ENCODE results near the gene RPS6KA2.
A peak's percentile ranks its signal among the peaks of the same experiment; 100 is the strongest.

Gene RPS6KA2

DNA sequence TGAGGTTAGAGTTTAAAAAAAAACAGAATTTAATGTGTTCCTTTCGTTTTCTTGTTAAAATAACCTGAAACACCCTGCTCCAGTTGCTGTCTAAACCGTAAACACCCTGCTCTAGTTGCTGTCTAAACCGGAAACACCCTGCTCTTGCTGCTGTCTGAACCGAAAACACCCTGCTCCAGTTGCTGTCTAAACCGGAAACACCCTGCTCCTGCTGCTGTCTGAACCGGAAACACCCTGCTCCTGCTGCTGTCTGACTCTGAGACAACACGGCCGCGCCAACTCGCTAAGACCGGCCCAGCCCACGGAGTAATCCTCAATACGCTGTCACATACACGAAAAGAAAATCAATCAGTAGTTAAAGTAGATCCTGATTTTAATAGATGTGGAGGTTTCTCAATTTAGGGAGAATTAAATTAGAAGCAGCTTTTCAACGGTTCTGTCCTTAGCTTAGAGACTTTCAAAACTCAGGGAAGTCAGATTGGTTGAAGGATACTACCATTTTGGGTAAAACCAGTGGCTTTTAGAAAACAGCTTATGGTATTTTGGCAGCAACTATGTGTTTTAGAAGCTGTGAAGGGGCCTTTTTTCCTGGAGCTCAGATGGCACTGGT is 138.9 kb downstream of the RPS6KA2 start:
- DNase-seq (ENCODE audit: low read depth, low spot score), result peak; percentile 55

DNA sequence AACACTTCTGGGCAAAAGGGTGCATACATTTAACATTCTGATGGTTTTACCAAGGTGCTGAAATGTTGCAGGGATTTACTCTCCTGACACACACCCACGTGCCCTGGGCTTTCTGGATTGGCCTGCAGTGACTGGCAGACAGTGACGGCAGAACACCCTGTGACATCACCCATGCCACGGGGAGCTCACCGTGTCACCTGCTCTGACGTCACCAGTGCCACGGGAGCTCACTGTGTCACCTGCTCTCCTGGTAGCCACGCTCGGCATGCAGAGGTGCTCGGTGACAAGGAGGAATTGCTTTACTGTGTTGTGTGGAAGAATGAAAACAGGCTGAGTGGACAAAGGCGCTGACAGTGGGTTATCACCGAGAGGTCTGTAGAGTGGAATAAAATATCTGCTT is 139.9 kb downstream of the RPS6KA2 start:
- no peak for DNase-seq (ENCODE audit: low read depth, low spot score)

DNA sequence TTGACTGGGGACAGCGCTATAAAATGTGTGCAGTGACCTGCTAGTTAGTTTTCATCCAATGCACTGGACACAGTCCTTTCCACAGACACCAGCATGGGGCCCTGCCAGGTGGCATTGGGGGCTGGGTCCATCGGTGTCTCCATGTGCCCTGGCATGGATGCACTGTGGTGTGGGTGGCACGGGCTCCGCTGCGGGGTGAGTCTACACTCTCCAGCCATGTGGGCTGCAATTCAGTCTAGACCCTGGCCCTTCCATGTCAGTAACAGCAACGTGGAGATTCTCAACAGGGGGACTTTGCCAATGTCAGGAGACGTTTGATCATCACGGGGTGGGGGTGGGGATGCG is 140.5 kb downstream of the RPS6KA2 start:
- DNase-seq (ENCODE audit: low read depth, low spot score), result no peak

DNA sequence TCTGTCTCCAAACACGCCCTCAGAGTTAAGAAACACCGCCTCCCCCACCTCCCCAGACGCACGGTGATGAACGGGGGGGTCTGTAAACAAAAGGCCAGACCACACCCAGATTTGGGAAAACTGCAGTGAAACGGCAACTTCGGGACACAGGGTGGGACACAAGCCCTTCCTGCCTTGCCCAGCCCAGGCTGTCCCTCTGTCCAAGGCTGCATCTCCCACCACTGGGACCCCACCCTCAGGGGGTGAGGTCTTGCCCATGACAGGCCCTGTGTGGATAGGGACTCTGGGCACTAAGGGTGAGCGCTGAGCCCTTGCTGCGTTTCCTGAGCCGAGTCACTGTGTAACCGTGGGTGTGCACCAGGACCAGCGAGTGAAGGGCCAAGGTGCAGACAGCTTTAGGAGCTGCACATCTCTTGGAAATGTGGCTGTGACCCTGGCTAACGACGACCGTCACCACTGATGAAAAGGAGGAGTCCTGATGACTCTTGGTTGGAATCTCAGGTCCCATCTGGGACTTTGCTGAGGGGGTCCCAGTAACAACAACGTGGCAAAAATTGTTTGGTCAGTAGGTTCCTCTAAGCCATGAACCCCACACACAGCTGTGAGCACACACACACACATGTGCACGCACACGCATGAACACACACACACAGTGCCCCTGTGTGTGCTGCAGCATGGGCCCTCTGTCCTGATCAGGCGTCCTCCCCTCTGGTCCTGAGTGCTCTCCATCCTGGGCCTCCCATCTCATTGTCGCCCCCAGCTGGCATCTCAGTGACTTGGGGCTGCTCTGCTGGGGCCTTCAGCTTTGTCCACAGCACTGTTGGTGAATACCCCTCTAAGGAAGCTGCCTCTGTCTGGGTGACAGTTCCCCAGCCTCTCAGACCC is 141.2 kb downstream of the RPS6KA2 start:
- DNase-seq (ENCODE audit: low read depth, low spot score), result no peak

DNA sequence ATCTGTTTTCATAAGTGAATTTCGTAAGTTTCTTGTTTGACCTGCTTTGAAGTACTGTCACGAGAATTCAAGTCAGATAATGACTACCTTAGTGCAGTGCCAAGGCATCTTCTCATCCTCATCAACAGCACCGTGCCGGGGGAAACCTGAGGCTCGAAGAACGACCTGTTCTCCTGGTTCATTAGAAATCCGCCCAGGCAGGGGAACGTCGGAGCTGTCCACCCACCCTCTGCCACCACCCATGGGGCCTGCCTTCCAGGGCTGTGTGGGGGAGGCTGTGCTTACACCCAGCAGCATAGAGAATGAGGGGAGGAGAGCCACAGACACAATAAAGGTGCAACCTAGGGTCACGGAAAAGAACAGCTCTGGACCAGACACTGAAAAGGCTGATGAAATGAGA is 142.2 kb downstream of the RPS6KA2 start:
- no peak for DNase-seq (ENCODE audit: low read depth, low spot score)

DNA sequence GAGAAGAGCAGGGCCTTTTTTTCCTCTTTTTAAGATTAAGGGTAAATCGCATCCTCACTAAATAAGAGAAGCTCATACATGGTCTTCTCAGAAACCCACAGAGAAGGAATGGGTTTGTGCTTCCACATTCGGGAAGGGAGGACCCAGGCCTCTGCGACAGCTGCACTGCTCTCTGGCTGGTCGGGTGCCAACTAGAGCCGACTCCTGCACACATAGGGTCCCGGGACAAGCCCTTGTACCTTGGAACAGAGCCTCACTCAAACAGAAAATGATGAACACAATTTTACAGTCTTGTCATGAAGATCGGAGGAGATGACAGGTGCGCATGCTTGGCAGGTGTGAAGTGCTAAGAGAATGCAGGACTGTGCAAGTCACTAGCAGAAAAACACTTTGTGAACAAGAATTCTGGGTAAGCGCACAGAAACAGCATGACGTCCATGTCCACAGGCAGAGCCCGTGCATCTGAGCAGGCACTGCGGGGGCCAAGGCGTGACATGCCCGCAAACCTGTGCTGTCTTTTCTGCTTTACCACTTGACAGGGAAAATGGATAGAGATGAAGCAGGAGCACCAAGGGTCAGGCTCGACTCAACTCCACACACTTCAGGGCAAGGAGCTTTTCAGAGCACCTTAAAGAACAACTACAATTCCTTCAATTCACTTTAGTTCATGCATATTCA is 143.3 kb downstream of the RPS6KA2 start:
- no peak for DNase-seq (ENCODE audit: low read depth, low spot score)

DNA sequence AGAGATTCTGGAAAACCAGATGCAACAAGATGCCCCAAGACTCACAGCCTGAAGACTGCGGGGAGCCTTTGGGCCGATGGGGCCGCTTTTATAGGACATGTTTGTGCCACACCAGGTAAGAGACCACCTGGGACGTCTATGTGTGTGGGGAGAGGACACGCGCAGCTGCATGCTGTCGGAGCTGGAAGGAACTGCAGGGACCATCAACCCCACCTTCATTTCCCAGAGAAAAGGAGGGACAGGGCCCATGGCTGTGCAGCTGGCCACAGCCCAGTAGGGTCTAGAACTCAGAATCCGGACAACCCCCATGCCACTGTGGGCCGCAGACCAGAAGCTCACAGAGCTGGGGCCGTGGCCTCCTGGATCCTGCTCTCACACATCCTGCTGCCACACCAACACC is 144.0 kb downstream of the RPS6KA2 start:
- DNase-seq (ENCODE audit: low read depth, low spot score), result no peak

DNA sequence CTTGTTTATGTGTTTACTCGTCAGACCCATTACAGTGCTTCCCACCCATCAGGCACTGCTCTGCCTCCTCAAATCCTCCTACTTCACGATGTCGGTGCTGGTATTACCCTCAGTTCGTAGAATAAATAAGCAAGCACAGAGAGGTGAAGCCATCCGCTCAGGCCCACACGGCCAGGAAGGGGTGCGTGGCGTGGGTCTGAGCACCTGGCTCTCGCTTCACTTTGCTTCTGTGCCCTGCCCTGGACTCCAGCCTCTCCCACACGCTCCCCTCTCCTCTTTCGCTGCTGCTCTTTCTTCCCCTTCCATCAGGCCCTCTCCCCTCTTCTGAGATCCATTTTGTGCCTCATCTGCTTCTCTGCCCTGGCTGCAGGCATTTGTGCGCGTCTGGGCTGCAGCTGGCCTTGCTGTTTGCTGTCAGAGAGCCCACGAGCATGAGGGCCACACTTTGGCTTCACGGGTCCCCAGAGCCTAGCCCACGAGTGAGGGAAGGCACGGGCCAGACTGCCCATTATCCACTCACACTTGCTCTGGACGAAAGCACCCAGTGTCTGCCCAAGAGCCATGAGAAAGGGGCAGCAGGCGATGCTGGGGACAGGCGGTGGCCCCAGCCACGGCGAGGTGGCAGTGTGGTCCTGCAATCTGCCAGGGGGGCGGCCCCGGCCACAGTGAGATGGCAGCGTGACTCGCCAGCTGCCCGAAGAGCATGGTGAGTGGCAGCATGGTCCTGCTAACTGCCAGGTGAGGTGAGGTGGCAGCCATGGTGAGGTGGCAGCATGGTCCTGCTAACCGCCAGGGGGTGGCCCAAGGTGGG is 148.1 kb downstream of the RPS6KA2 start:
- no peak for DNase-seq (ENCODE audit: low read depth, low spot score)

DNA sequence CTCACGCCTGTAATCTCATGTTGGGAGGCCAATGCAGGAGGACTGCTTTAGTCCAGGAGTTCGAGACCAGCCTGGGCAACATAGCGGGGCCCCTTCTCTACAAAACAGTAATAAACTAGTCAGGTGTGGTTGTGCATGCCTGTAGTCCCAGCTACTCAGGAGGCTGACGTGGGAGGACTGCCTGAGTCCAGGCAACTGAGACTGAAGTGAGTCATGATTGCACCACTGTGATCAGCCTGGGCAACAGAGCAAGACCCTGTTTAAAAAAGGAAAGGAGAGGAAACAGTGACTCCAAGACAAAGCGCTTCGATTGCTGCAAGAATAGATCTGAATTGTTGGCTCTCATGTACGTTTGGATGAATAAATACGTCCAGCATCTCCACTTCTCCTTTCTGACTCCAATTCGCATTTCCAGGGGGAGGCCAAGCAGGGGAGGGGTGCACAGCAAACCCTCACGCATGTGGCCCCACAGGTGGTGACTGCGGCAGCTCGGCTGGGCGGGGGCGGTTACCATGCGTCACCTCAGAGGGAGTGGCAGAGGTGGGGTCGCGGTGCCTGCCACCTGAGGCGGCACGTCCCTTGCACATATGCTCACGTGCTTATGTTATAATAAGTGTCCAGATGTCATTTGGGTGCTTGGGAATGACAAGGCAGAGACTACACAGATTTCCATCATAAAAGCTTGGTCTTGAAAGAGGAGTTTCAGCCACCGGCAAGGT is 149.2 kb downstream of the RPS6KA2 start:
- no peak for DNase-seq (ENCODE audit: low read depth, low spot score)

DNA sequence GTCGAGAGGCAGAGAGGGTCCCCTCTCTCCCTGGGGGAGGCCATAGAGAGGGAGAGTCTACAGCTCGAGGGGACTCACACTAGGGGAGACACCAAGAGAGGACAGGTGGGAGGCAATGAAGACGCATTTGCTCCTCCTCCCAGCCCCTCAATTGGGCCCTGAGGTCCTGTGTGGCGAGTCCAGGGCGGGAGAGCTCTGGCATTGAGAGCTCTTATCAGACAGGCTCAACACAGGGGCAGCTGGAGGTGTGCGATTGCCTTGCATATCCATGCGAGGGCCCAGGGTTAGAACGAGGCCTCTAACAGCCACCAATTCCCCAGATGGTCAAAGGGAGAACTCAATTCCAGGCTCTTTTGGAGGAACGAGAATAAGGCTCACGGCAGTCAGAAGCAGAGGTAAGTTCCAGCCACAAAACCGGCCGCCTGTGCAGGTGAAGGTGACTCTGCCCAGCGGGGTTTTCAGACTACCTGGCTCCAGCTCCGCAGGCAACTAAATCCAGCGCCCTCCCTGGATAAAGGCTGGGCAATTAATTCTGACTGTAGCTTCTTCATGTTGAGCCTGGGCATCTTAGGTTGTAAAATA is 150.3 kb downstream of the RPS6KA2 start:
- DNase-seq (ENCODE audit: low read depth, low spot score), result no peak

DNA sequence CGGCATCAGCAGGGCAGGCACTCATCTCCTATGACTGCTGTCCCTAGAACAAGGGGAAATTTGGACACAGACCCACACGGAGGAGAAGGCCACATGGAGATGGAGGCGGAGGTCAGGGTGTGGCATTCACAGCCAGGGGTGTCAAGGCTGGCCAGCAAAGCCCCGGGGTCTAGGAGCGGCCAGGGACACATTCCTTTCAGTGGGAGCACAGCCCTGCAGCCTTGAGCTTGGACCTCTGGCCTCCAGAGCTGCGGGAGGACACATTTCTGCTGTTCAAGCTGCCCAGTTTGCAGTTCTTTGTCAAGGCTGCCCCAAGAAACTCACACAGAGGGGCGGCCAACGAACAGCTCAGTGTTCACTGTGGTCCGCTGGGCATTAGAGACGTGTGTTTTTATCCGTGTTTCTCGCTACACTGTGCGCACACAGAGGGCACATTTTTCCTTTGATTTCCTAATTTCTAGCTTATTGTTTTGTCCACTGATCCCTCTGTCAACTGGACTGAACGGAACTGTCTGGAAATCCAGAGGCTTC is 150.9 kb downstream of the RPS6KA2 start:
- no peak for DNase-seq (ENCODE audit: low read depth, low spot score)

DNA sequence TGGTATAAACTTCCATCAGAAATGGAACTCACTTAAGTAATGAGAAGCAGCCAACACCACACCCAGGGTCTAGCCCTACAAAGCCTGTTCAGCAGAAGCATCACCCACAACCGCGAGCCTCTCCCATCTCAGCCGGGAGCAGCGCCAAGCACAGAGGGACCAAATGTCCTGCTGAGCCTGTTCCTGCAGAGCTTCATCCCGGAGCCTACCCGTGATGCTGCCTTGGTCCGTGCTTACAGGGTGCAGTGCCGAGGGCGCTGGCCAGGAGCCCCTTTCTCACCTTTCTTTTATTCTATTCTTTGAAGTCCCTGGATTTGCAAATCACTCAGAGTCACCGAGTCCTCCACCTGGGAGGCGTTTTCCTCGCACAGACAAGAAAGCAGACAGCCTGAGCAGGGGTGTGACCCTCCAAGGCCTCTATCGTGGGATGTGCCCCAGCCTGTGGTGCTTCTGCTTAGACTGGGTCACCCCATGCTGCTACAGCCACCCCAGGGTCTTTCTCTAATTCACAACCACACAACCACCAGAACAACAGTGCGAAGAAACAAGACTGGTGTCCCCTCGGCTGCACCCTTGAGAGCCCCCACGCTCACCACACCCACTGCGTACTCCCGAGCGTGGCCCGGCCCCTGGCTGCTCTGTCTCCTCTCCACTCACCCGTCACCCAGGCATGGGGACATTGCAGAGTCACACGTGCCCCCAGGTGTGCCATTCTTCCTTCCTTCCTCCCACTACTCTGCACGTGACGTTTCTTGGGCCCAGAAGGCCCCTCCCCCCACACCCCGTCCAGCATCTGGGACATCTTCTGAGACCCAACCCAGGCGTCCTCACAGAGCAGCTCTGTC is 152.1 kb downstream of the RPS6KA2 start:
- no peak for DNase-seq (ENCODE audit: low read depth, low spot score)

DNA sequence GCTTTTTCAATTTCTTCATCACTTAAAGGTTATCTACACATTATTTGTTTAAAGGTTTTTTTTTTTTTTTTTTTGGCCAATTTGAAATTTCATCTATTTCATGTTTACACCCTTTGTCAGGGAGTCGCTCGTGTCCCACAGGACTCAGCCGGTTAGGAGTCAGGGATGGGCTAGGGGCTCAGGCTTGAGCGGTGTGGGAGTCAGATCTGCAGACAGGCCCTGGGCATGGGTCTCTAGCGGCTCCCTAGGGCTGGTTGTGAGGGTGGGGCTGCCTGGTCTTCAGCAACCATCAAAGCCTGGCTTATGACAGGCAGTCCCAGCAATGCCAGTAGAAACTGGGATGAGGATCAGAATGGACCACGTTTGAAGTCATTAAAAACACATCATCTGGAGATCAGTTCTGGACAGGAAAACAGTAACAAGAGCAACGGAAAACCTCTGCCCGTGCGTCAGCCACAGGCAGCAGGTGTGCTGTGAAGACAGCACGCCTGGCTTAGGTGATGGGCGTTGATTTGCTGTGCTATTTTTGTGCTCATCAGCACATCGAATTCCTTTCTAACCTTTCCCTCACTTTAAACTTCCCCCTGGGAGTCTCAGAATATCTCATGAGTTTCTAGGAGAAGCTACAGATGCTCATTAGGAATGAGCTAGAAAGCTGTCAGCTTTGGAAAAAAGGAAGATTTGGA is 153.0 kb downstream of the RPS6KA2 start:
- DNase-seq (ENCODE audit: low read depth, low spot score), result no peak

DNA sequence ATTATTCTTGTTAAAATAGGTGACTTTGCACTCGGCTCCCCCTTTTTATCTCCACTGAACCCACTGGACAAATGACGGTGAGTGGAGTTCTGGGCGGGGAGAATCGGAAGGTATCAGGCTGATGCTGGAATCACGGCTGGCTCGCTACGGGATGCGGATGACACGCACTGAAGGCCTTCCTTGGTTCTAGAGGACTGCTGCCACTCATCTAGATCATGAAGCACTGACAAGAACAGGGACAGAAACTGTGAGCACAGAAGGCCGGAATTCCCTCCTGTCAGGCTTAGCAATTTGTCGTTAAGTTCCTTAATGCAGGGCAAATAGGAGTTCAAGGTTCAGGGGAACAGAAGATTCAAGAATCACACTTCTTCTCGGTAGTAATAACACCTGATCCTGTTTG is 154.4 kb downstream of the RPS6KA2 start:
- DNase-seq (ENCODE audit: low read depth, low spot score), result no peak

DNA sequence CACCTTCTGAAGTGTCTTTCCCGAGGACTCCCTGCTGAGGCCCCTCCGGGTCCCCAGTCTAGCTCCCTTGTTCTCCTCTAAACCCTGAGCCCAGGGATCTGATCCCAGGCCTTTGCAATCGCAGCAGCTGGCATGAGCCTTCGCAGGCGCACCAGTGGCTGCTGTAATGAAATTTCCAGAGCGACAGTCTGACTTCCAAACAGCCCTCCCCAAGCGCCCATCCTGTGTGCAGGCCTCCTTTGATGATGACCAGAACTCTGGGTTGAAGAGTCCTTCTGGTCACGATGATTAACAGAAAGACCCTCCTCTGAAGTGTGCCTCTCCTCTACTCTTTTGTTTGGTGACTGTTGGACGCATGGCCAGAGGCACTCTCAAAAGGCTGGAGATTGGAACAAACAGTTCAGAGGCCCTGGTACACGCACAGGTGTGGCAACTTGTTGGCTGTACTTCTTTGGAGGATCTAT is 155.2 kb downstream of the RPS6KA2 start:
- peak; percentile 55 for DNase-seq (ENCODE audit: low read depth, low spot score)

DNA sequence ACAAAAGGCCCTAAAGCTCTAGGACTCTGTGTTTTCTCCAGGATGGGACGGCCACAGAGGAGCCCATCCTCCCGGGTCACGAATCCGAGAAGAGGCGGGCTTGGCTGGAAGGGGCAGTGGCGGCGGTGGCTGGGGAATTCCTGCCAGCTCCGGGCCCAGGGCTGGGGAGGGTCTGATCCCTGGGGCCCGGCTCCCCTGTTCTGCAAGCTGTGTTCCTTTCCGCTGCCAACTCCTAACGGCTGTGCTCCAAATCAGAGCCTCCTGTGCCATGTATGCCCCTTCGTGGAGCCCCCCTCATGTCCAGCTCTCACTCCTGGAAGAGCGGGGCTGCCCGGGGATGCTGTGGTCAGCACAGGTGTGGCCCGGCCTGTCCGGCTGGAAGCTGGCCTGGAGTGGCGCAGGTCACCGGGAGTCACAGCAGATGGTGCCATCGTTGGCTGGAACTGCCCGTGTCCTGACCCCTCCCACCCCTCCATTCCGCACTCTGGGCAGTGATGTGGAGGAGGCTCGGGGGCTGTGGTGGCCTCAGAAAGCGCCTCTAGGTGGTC is 156.1 kb downstream of the RPS6KA2 start:
- no peak for DNase-seq (ENCODE audit: low read depth, low spot score)

DNA sequence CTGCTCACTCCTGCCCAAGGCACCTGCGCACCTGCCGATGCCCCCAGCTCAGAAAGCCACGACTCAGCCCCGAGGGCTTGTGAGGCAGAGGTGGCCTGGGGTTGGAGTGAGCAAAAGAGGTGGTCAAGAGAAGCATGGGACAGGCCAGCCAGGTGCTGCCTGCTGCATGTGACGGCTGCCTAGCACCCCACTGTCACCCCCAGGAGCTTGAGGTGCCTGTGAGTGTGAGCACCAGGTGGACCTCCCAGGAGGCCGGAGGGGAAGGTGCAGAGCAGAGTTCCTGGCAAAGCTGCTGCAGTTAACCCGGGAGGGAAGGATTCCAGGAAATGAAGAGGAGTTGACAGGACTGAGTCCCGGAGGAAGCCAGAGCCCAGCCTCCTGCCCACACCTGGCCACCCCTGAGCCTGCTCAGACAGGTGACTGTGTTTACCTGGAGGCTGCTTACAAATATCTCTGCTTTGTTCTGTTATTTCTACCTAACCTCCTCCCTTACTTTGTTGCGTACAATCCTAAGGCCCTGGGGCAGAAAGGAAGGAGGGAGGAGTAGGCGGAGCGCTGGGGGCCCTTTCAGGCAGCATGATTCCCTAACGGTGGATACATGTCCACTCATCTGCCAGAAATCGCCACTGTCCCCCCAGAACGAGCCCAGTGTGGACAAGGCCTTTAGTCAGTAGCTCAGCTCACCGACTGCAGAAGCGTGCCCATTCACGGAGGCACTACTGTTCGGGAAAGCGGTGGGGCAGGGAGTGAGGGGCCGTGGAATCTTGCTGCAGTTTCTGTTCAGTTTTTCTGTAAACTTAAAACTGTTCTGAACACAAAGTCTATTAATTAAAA is 156.8 kb downstream of the RPS6KA2 start:
- DNase-seq (ENCODE audit: low read depth, low spot score), result peak; percentile 40

DNA sequence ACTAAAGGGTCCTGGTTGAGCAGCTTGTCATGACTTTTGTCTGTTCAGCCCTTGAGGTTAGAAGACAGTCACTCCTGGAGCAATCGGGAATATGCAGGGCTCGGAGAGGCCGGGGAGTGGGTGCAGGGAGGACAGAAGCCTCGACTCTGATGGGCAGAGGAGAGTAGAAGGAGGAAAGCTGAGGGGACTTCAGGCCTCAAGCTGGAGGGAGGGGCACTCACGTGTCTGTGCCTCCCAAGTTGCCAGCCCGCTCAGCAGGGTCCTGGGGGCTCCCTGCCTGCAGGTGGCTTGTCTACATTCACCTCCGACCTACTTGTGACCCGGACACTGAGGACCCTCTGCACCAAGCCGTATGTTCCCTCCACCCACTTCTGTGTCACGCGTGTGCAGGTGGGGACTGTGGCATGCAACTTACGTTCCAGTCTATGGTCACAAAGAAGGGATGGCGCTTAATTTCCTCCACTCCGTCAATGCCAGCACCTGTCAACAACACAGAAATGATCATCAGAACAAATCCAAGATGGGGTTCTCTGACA is 157.6 kb downstream of the RPS6KA2 start:
- DNase-seq (ENCODE audit: low read depth, low spot score), result no peak

Measured in ELF-1 (cell line).